Ascending aorta (tissue), 2 donors: ENCODE results near the gene TNFAIP6. TPM values are rescaled to one million over a fixed set of nuclear protein-coding genes. Genes with fewer than 3 reads are reported as not detected.
"Not testable (repeated sequence)": the region's sequence is repeated elsewhere in the genome, so short reads cannot be mapped to it uniquely, and the experiment has no call there.

Source experiments
- DNase-seq, 2 donors: peaks; one replicate each; pipeline ENCODE4 v3.0.0-alpha.2; 2019; ENCODE audit warnings: low spot score in 2 of 2
- H3K27ac ChIP-seq, 2 donors: fragments of 200-600 bp; sonication (generic); one replicate each; pipeline ENCODE4 v1.5.1; 2016 to 2017; ENCODE audit warnings: mild to moderate bottlenecking in 1 of 2
- H3K27me3 ChIP-seq: fragments of 200-600 bp; sonication (generic); one replicate; pipeline ENCODE4 v1.5.1; 2017
- H3K36me3 ChIP-seq, 2 donors: fragments of 200-600 bp; sonication (generic); one replicate each; pipeline ENCODE4 v1.5.1; 2016
- H3K4me1 ChIP-seq, 2 donors: fragments of 200-600 bp; sonication (generic); one replicate each; pipeline ENCODE4 v1.5.1; 2016 to 2017; ENCODE audit warnings: mild to moderate bottlenecking in 1 of 2
- H3K4me3 ChIP-seq, 2 donors: fragments of 200-600 bp; sonication (generic); one replicate each; pipeline ENCODE4 v1.5.1; 2016 to 2017; ENCODE audit warnings: mild to moderate bottlenecking in 1 of 2
- H3K9me3 ChIP-seq, 2 donors: fragments of 200-600 bp; sonication (generic); one replicate each; pipeline ENCODE4 v1.5.1; 2016
- intact Hi-C: fragments of 100-400 bp; cut with DNase I; formaldehyde crosslinking; loops from one replicate; pipeline ENCODE4 v1.15.1; 2023
- total RNA-seq: library from RNA; depleted of rRNA; stranded (reverse); fragments of >200 nt; gene quantifications from one replicate; pipeline ENCODE4 v1.1.0, GENCODE V29; 2016
- TF ChIP-seq, protein P1 (sequence below), 3 experiments: fragments of 200-600 bp in 2 of 3; fragments of 450-650 bp in 1 of 3; sonication (generic) in 2 of 3; IDR thresholded peaks; one replicate each; pipeline ENCODE4 v1.5.1; 2016 to 2019; ENCODE audit warnings: antibody characterized with exemption in 3 of 3, mild to moderate bottlenecking in 1 of 3, moderate library complexity in 1 of 3

Gene TNFAIP6, protein sequence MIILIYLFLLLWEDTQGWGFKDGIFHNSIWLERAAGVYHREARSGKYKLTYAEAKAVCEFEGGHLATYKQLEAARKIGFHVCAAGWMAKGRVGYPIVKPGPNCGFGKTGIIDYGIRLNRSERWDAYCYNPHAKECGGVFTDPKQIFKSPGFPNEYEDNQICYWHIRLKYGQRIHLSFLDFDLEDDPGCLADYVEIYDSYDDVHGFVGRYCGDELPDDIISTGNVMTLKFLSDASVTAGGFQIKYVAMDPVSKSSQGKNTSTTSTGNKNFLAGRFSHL
- 13.6 TPM for total RNA-seq

DNA sequence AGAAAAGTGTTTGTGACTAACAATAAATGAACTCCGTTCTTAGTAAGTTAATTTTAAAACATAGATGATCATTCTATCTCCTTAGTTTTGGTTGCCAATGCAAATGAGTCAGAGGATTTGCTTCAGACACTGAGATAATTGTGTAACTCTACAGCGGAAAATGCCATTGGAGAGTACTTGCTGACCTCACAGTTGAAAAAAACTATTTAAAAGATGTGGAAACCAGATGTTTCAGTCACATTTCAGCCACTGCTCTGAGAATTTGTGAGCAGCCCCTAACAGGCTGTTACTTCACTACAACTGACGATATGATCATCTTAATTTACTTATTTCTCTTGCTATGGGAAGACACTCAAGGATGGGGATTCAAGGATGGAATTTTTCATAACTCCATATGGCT lies at the start of gene TNFAIP6:
Gene TNFAIP6, plus strand, starts transcription at position 234 of the 400 bp plus-strand sequence. Its CDS starts 75 bp downstream, at position 309.
- TF ChIP-seq, protein P1, sequence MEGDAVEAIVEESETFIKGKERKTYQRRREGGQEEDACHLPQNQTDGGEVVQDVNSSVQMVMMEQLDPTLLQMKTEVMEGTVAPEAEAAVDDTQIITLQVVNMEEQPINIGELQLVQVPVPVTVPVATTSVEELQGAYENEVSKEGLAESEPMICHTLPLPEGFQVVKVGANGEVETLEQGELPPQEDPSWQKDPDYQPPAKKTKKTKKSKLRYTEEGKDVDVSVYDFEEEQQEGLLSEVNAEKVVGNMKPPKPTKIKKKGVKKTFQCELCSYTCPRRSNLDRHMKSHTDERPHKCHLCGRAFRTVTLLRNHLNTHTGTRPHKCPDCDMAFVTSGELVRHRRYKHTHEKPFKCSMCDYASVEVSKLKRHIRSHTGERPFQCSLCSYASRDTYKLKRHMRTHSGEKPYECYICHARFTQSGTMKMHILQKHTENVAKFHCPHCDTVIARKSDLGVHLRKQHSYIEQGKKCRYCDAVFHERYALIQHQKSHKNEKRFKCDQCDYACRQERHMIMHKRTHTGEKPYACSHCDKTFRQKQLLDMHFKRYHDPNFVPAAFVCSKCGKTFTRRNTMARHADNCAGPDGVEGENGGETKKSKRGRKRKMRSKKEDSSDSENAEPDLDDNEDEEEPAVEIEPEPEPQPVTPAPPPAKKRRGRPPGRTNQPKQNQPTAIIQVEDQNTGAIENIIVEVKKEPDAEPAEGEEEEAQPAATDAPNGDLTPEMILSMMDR (IDR thresholded peaks at IDR 0.05) = no peak
- H3K4me3 ChIP-seq = no peak within 1 kb of the TSS
- no peaks in the 10 kb centered on the region for H3K9me3 ChIP-seq
- H3K4me1 ChIP-seq = no peaks in the 10 kb centered on the region
- H3K27ac ChIP-seq = no peak within 1 kb of the TSS
- no peak for DNase-seq
- no peaks in the 10 kb centered on the region for H3K36me3 ChIP-seq
- intact Hi-C loops = no loop called here
- H3K27me3 ChIP-seq = no peaks in the 10 kb centered on the region

DNA sequence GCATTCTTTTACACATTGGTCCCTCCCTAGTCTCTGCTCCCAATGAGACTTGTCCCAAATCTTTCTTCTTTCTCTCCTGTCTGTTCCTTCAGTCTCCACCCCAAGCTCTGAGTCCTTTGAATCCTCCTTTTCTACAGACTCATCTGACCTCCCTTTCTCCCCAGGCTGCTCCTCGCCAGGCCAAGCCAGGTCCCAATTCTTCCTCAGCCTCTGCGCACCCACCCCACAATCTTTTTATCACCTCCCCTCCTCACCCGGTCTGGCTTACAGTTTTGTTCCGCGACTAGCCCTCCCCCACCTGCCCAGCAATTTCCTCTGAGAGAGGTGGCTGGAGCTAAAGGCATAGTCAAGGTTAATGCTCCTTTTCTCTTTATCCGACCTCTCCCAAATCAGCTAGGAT lies 47.1 kb upstream of the TNFAIP6 start:
- H3K27me3 ChIP-seq, H3K4me1 ChIP-seq, H3K27ac ChIP-seq, H3K36me3 ChIP-seq, H3K9me3 ChIP-seq, intact Hi-C loops, DNase-seq, H3K4me3 ChIP-seq: not testable (repeated sequence)

DNA sequence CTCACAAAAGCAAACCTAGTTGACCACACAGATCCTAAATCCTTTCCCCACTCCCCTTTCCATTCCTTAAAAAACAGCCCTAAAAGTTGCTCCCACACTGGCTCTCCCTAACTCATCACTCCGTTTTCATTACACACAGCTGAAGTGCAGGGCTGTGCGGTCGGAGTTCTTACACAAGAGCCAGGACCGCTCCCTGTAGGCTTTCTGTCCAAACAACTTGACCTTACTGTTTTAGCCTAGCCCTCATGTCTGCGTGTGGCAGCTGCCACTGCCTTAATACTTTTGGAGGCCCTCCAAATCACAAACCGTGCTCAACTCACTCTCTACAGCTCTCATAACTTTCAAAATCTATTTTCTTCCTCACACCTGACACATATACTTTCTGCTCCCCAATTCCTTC lies 45.0 kb upstream of the TNFAIP6 start:
- H3K4me3 ChIP-seq, DNase-seq, H3K27me3 ChIP-seq, H3K36me3 ChIP-seq, H3K9me3 ChIP-seq, H3K27ac ChIP-seq, intact Hi-C loops: not testable (repeated sequence)
- H3K4me1 ChIP-seq = peaks cover 0 to 11% of the 10 kb centered on the region in 2 donors

DNA sequence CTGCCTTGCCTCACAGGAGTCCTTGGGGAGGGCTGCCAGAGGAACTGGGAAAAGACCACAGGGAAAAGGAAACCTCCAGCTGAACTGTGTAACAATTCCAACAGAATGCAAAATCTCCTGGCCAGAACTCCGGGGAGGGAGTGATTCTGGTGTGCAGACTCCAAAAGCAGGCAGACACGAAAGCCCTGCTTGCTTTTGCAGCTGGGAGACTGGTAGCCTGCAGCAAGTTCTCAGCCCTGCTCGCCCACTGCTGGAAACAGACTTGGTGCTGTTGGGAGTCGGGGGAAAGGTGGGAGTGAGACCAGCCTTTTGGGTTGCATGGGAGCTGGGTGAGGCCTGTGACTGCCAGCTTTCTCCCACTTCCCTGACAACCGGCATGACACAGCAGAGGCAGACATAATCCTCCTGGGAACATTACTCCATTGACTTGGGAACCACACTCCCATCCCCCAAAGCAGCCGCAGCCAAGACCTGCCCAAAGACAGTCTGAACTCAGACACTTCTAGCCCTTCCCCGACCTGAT lies 42.0 kb upstream of the TNFAIP6 start:
- Histone ChIP-seq H3K27ac (peak overlapping the region; percentile 72 to 73), H3K9me3 (no peaks in the 10 kb centered on the region), H3K27me3 (no peaks in the 10 kb centered on the region), H3K4me1 (peaks cover 0 to 11% of the 10 kb centered on the region in 2 donors), H3K4me3 (peak overlapping the region in 1 of 2 donors; percentile 43), H3K36me3 (no peaks in the 10 kb centered on the region)
- intact Hi-C loops = no loop called here
- TF ChIP-seq, protein P1 (IDR thresholded peaks at IDR 0.05) = no peak
- DNase-seq = no peak

DNA sequence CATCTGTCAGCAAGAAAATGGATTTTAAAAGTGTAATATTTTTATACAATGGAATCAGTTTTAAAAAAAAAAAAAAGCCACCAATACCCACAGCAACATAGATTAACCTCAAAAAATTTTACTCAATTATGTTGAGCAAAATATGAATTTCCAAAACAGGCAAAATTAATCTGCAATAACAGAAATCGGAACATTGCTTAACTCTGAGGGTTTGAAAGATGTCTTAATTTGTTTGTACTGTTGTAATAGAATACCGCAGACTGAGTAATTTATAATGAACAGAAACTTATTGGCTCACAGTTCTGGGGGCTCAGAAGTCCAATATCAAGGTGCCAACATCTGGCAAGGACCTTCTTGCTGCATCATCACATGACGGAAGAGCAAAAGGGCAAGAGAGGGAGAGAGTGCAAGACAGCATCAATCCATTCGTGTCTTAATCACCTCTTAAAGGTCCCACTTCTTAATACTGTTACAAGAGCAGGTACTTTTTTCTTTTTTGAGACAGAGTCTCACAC lies 31.8 kb upstream of the TNFAIP6 start:
- intact Hi-C loops = no loop called here
- Histone ChIP-seq H3K27ac (no peak overlapping the region), H3K9me3 (no peaks in the 10 kb centered on the region), H3K4me1 (no peaks in the 10 kb centered on the region), H3K4me3 (no peak overlapping the region), H3K36me3 (no peaks in the 10 kb centered on the region), H3K27me3 (no peaks in the 10 kb centered on the region)
- TF ChIP-seq, protein P1 (IDR thresholded peaks at IDR 0.05) = no peak
- no peak for DNase-seq

DNA sequence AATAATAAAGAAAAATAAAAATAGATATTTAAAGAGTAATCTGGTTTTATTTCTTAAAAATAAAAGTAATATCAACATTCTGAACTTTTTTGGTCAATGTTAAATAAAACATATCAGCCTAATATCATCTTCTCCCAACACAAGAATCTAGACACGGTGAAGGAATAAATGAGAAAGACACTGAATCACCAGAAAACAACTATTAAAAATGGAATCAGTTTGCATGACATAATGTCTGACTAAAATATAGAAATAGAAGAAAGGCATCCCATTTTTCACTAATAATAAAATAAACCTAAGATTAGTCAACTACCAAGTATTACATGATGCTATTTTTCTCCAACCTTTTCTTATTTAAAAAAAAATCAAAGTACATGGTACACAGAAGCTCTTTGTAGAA lies 30.8 kb upstream of the TNFAIP6 start:
- no peak for DNase-seq
- Histone ChIP-seq H3K27ac (no peak overlapping the region), H3K4me3 (no peak overlapping the region), H3K27me3 (no peaks in the 10 kb centered on the region), H3K9me3 (no peaks in the 10 kb centered on the region), H3K36me3 (no peaks in the 10 kb centered on the region), H3K4me1 (no peaks in the 10 kb centered on the region)
- intact Hi-C loops = no loop called here
- TF ChIP-seq, protein P1 (IDR thresholded peaks at IDR 0.05) = no peak
